GM19395 (cell line): Measurements from ENCODE around the gene ZNF10.

Experiments
- ATAC-seq: cut with Tn5 transposase; IDR thresholded peaks from one replicate; pipeline ENCODE4 v1.9.1; 2021; ENCODE audit warnings: mild to moderate bottlenecking, moderate library complexity; ENCODE audit not compliant: unreplicated experiment

ZNF10 gene

GRCh38 chr12:133130038-133130807 lies at the start of gene ZNF10, which contains the start of gene ZNF891:
Gene ZNF10 (plus strand): TSS chr12:133130627. CDS start chr12:133144493, 13,866 bp downstream.
Gene ZNF891 (minus strand): TSS chr12:133130274. CDS start chr12:133121918, 8,356 bp downstream.
- ATAC-seq = peak; percentile 92

GRCh38 chr12:133081159-133081780 lies 49.2 kb upstream of the ZNF10 start:
- ATAC-seq = no peak

GRCh38 chr12:133083345-133083744 lies 47.1 kb upstream of the ZNF10 start:
- ATAC-seq = no peak

GRCh38 chr12:133105620-133106019 lies 24.8 kb upstream of the ZNF10 start:
- ATAC-seq = no peak

GRCh38 chr12:133106253-133106652 lies 24.2 kb upstream of the ZNF10 start:
- ATAC-seq = no peak

DNA sequence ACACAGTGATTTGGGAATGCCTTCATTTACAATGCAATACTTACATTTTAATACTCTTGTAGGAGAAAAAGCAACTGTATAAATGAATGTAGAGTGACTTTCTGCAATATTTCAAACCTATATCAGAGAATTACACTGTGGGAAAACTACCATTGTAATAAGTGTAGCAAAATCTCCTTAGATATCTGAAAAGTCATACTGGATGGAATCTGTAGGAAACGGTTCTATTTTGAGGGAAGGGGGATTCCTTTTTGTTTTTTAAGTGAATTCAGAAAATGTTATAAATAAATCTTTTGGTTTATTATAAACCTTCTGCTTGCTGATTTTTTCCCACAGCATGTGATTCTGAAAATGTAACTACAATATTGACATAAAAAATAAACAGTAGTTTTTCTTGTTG lies 23.3 kb upstream of the ZNF10 start:
- no peak for ATAC-seq

DNA sequence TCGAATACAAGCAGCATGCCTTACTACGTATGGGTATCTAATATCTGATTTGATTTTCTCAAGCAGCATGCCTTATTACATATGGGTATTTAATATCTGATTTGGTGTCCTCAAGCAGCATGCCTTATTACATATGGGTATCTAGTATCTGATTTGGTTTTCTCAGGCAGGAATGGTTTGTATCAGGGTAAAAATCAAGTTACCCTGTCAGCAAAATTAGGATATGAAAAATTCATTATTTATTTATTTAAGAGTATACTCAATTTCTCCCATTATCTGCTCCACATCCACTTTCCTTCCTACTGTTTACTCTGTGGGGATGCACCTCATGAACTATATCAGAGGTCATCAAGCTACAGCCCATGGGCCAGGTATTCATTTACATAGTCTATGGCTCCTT lies 22.3 kb upstream of the ZNF10 start:
- no peak for ATAC-seq

- no peak for ATAC-seq
These were observed 9.8 kb upstream of the ZNF10 start for GRCh38 chr12:133120385-133121191.

DNA sequence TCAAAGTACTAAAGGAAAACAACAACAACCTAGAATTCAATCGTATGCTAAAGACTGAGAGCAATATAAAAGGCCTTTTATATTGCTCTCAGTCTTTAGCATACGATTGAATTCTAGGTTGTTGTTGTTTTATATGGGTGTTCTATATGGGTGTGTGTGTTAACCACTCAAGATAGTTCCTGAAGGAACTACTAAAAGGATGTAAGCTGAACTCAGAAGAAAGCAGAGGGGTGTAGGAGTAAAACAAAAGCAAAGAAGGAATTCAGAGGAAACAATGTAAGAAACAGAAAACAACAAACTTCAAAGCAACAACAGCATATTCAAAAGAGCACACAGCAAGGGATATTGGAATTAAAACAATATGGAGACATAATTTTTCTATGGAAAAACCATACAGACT lies 5.8 kb upstream of the ZNF10 start:
- no peak for ATAC-seq

GRCh38 chr12:133129368-133130037 lies 924 bp upstream of the ZNF10 start:
- peak; percentile 22 for ATAC-seq

- peak; percentile 4 for ATAC-seq
These were observed 341 bp downstream of the ZNF10 start for GRCh38 chr12:133130808-133131128.

DNA sequence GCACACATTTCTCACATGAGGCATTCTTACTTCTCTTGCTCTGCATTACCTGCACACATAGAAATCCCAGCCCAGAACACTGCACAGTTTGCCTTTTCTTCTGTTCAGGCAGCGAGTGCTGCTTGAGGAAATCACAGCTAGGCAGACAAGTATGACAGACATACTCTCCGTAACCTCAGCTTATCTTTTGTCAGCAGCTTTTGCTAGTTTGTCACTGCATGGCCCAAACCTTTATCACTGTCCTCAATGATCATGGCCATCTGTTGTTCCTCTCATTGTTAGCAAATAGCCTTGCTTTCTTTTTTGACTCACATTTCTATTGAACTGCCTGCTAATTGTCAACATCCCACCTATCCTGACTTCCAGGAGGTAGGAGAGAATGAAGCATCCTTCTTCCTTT lies 5.3 kb downstream of the ZNF10 start:
- ATAC-seq = no peak

DNA sequence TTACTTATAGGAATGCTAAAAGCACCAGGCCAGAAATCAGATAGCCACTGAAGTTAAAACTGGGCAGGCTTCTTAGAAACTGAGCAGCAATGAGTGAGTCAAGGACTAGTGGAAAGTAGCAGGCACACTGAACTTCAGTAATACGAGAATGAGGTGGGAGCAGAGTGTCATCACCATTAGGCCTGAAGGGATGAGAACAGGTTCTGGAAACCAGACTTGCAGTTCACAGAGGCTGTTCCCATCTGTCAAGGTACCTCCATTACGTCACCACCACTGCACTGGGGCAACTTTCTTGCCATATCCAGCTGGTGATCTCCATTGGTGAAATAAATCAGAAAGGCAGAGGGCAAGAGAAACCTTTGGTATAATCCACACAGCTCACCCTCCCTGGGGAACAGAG lies 15.6 kb downstream of the ZNF10 start:
- ATAC-seq = no peak

DNA sequence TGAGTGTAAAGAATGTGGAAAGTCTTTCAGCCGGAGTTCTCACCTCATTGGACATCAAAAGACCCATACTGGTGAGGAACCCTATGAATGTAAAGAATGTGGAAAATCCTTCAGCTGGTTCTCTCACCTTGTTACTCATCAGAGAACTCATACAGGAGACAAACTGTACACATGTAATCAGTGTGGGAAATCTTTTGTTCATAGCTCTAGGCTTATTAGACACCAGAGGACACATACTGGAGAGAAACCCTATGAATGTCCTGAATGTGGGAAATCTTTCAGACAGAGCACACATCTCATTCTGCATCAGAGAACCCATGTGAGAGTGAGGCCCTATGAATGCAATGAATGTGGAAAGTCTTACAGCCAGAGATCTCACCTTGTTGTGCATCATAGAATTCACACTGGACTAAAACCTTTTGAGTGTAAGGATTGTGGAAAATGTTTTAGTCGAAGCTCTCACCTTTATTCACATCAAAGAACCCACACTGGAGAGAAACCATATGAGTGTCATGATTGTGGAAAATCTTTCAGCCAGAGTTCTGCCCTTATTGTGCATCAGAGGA lies 25.8 kb downstream of the ZNF10 start:
- ATAC-seq = no peak

DNA sequence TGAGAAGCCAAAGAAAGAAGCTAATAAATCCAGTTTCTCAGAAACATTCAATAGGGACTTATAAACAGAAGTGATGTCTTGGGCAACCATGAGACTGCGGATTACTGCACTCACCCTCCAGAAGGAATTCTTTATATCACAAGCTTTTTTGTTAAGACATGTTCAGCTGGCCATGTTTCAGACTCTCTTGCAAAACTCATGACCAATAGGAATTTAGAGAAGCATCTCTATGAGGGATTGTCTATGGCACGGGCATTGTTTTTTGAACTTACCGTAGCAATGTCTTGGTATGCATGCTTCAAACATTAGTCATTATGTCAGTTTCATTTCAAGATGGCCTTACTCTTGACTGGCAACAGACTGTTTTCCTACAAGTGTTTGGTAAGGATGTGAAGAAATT lies 35.3 kb downstream of the ZNF10 start:
- no peak for ATAC-seq

DNA sequence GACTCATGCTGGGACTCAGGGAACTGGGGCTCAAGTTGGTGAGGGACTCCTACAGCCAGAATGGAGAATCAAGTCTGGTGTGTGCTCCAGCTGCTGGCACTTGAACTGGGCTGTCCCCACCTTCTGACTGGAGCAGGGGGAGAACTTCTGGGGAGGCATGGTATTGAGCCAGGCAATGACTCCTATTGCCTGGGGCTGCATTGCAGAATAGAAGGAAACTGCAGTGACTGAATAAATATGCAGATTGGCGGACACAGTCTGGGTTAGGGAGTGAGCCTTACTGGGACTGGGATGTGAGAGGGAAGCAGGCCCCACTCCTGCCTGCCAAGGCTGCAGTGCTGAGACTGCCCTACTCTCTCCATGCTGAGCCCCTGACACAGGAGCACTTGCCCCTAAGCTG lies 42.1 kb downstream of the ZNF10 start:
- ATAC-seq = no peak

DNA sequence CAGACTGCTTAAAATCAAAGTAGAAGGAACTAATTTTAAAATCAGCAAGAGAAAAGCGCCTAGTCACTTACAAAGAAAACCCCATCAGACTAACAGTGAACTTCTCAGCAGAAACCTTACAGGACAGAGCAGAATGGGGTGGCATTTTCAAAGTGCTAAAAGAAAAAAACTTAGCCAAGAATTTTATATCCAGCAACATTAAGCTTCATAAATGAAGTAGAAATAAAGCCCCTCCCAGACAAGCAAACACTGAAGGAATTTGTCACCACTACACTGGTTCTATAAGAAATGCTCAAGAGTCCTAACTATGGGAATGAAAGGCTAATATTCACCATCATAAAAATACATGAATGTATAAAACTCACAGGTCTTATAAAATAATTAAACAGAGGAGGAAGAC lies 44.5 kb downstream of the ZNF10 start:
- ATAC-seq = no peak

DNA sequence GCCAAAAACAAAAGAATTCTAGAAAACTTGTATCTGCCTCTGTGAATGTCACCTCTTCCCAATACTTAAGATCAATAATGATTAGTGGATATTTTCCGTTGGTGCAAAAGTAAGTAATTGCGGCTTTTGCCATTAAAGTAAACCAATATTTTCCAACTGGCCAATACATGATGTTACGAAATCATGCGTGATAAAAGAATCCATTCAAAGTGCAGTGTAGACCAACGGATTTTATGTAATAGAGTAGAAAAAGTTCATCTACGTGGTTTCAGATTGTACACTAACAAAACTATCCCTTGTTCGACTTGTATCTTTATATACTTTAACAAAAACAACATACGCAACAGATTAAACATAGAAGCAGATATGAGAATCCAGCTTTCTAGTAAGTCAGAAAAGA lies 50.2 kb downstream of the ZNF10 start:
- no peak for ATAC-seq

- ATAC-seq = peak; percentile 94
These were observed 51.0 kb downstream of the ZNF10 start, which contains the start of gene ZNF268 for GRCh38 chr12:133181238-133181959. Gene ZNF268 (plus strand): TSS chr12:133181495. CDS start chr12:133181998, 503 bp downstream.

DNA sequence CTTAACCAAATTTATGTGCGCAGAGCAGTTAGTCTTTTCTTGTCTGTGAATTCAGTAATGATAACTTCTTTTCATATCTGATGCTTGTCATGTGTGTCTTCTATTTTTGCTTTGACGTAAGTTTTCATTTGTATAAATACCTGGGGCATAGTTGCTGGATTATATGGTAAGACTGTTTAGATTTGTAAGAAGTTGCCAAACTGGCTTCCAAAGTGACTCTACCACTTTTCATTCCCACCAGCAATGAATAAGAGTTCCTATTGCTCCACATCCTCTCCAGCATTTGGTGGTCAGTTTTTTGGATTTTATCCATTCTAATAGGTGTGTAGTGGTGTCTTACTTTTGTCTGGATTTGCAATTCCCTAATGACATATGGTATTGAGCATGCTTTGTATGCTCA lies 59.7 kb downstream of the ZNF10 start:
- ATAC-seq = no peak
